Fibroblast of villous mesenchyme (primary cell): ENCODE results near the gene DUSP28. TPM values are rescaled to one million over a fixed set of nuclear protein-coding genes. Genes with fewer than 3 reads are reported as not detected.

ENCODE experiments used
- DNase-seq: peaks from one replicate; pipeline ENCODE4 v3.0.0-alpha.2; 2010; ENCODE audit warnings: low read depth
- H3K4me3 ChIP-seq: 2 replicates; pipeline ENCODE4 v1.5.1; 2011; ENCODE audit warnings: low read depth, mild to moderate bottlenecking, low read length
- total RNA-seq: library from RNA; depleted of rRNA; stranded (reverse); fragments of >200 nt; gene quantifications from 2 replicates; pipeline ENCODE4 v1.2.3, GENCODE V29; 2012
- TF ChIP-seq, protein P1 (sequence below): IDR thresholded peaks from 2 replicates; pipeline ENCODE4 v1.5.1; 2012; ENCODE audit warnings: low read depth, mild to moderate bottlenecking, low read length; ENCODE audit not compliant: insufficient read depth

The DUSP28 gene
- total RNA-seq, 1 donor = 3.5 TPM

- DNase-seq = no peak
- no peak overlapping the region for H3K4me3 ChIP-seq
- TF ChIP-seq, protein P1, sequence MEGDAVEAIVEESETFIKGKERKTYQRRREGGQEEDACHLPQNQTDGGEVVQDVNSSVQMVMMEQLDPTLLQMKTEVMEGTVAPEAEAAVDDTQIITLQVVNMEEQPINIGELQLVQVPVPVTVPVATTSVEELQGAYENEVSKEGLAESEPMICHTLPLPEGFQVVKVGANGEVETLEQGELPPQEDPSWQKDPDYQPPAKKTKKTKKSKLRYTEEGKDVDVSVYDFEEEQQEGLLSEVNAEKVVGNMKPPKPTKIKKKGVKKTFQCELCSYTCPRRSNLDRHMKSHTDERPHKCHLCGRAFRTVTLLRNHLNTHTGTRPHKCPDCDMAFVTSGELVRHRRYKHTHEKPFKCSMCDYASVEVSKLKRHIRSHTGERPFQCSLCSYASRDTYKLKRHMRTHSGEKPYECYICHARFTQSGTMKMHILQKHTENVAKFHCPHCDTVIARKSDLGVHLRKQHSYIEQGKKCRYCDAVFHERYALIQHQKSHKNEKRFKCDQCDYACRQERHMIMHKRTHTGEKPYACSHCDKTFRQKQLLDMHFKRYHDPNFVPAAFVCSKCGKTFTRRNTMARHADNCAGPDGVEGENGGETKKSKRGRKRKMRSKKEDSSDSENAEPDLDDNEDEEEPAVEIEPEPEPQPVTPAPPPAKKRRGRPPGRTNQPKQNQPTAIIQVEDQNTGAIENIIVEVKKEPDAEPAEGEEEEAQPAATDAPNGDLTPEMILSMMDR = no peak
Measured at GRCh38 chr2:240601831-240602160, 41.6 kb downstream of the DUSP28 start.

DNA sequence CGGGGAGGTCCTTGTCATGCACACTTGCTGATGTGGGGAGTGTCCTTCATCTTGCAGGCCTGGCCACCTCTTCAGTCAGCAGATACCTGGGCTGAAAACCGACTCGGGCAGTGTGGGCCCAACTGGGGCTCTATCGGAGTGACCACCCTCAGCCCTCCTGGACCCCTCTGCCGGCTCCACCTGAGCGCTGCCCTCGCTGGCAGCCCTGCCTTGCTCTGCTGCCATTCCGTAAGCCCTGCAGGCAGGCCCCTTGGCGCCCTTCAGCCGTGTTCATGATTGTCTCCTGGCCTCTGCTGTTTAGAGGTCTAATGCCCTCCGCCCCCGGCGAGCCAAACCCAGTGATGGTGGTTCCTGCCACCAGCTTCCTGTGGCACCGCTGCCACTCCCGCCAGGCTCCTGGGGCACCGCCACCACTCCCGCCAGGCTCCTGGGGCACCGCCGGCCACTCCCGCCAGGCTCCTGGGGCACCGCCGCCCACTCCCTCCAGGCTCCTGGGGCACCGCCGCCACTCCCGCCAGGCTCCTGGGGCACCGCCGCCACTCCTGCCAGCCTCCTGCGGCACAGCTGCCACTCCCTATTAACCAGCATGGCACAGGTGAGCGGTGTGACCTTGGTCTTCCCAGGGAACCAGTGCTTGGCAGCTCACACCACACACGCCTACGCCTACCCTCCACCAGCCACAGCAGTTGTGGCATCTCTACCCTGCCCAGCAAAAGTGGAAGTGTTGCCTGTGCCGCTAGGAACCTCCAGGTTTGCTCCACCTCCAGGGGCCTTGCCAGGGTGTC is 42.3 kb downstream of the DUSP28 start:
- TF ChIP-seq, protein P1 = no peak
- no peak for DNase-seq

DNA sequence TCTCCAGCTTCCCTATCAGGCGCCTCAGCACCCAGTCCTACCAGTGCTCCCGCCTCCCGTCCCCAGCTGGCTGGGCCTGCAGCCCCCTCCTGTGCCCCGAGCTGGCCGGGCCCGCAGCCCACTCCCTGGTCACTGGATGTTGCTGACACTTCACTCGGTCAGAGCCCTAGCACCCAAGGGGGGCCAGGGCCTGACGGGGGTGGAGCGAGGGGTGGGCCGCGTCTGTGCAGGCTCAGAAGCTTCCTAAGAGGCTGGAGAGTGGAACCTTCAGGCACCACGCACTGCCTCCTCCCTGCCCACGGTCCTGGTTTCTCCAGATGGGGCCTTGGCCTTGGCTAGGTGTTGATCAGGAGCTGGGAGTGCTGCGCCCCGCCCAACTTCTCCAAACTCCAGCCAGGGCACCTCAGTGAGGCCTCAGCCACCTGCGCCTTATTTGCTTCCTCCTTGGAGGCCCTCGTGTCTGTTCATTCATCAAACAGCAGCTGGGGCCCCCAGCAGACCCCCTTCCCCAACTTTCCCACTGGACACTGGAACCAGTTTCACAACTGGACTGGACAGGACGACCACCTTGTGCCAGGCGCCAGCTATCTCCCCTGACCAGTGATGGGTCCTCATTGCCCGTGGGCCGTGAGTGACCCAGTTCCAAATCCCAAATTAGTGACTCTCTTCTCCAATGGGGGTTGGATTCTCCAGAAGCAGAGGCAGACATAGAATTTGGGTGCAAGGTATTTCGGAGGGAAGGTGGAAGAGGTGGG is 43.1 kb downstream of the DUSP28 start:
- no peak overlapping the region for H3K4me3 ChIP-seq
- TF ChIP-seq, protein P1 = no peak
- no peak for DNase-seq

More for the DNA sequence above, 42.3 kb downstream of the DUSP28 start:
- no peak overlapping the region for H3K4me3 ChIP-seq

DNA sequence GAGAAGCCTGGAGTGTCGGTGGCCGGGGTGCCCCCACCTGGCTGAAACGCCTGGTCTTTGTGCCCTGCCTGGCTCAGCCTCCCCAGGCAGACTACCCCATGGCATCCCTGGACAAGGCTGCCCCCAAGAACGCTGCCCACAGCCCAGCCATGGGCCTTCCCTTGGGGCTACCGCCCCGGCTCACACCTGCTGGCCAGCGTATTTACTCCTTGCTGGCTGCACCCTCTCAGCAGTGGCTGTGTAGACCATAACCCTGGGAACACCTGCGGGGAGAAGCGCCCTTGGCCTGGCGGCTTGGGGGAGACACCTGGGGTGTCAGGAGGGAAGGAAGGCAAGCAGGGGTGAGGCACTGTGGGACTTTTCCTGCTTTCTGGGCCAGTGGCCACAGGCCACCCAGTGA is 43.7 kb downstream of the DUSP28 start:
- TF ChIP-seq, protein P1 = no peak
- H3K4me3 ChIP-seq = no peak overlapping the region
- DNase-seq = no peak

- TF ChIP-seq, protein P1 = peak; percentile 64
- H3K4me3 ChIP-seq = no peak overlapping the region
- DNase-seq = peak; percentile 61
Measured at GRCh38 chr2:240604291-240604938, 44.3 kb downstream of the DUSP28 start.

GRCh38 chr2:240604939-240605716 is 45.0 kb downstream of the DUSP28 start:
- H3K4me3 ChIP-seq = no peak overlapping the region
- no peak for DNase-seq
- TF ChIP-seq, protein P1 = no peak
